Measurements from ENCODE around the gene COX8C. TPM values are rescaled to one million over a fixed set of nuclear protein-coding genes. Genes with fewer than 3 reads are reported as not detected.

Gene COX8C
- total and polyA plus RNA-seq, 9 of the 15 experiments (the other 6 are each of a cell fraction or from before 2014, with no cell fraction given) = not detected

- TF ChIP-seq CTCF (IDR thresholded peaks at IDR 0.05 in 2 of 3, conservative IDR thresholded peaks at IDR 0.05 in 1 of 3; ENCODE audit: insufficient read depth in 2 of 3, low read depth in 1 of 3, low read length in 3 of 3) = peak; percentile 14 to 31 (median 25); a peak in 2 of 6 replicates
- TF ChIP-seq TCF15 (CRISPR knock-in tag; IDR thresholded peaks at IDR 0.05) = no peak
These were observed at the start of gene COX8C (continued) for GRCh38 chr14:93346926-93347721.

GRCh38 chr14:93299416-93299815 is 47.6 kb upstream of the COX8C start:
- H3K9me3 ChIP-seq (replicated peaks; ENCODE audit: control insufficient read depth, insufficient read depth, low read depth, low read length) = no peaks in the 10 kb centered on the region
- intact Hi-C loops (cut with micrococcal nuclease) (no loop called here), in situ Hi-C loops (cut with MboI) (no loop called here)
- no peak overlapping the region for H3K4me2 ChIP-seq (ENCODE audit: insufficient read depth, low read length)
- H4K20me1 ChIP-seq (replicated peaks; ENCODE audit: control insufficient read depth, insufficient read depth, low read length) = no peaks in the 10 kb centered on the region; the same call in 1 of the 2 replicates
- peaks cover 0 to 12% of the 10 kb centered on the region in 2 experiments; a peak in 3 of 5 replicates for H3K4me1 ChIP-seq (replicated peaks in 1 of 2; ENCODE audit: control insufficient read depth in 2 of 2, insufficient read depth in 2 of 2, low read length in 2 of 2)
- H2AFZ ChIP-seq (ENCODE audit: low read depth, low read length) = no peak overlapping the region
- peaks cover 35% of the 10 kb centered on the region for H3K79me2 ChIP-seq (ENCODE audit: control insufficient read depth, insufficient read depth, low read length)
- peaks cover 2% of the 10 kb centered on the region; the same call in 1 of the 3 replicates for H3K36me3 ChIP-seq (ENCODE audit: control insufficient read depth, insufficient read depth, low read length)
- H3K27me3 ChIP-seq (ENCODE audit: control insufficient read depth in 2 of 2, insufficient read depth in 2 of 2, low read length in 2 of 2) = no peaks in the 10 kb centered on the region
- H3K27ac ChIP-seq (ENCODE audit: extremely low read depth, low read depth, low read length) = no peak overlapping the region
- BruUV-seq (replicated peaks) = no TSS peak
- ATAC-seq (0 out of 3 replicates have a peak, but pooled peaks have one; percentile 31), FAIRE-seq (no peak), DNase-seq (ENCODE audit: extremely low read depth in 1 of 4, low spot score in 3 of 4) (no peak)
- H3K4me3 ChIP-seq = no peak overlapping the region
- 49% methylated on average over 3 of the region's 3 CpGs for WGBS (ENCODE audit: insufficient coverage, low coverage, missing lambda C conversion rate)
- no peaks in the 10 kb centered on the region for H3K9me1 ChIP-seq (ENCODE audit: control insufficient read depth, insufficient read depth, low read length)
- no peak overlapping the region for H3K9ac ChIP-seq (ENCODE audit: insufficient read depth in 1 of 2, low read depth in 2 of 2, low read length in 2 of 2)
- TF ChIP-seq CEBPG (CRISPR knock-in tag; IDR thresholded peaks at IDR 0.05) (no peak), CEBPG (tag; conservative IDR thresholded peaks at IDR 0.05 in 1 of 2, IDR thresholded peaks at IDR 0.05 in 1 of 2) (0 out of 4 replicates have a peak, but pooled peaks of 1 of the 2 experiments have one; percentile 22), ZNF592 (IDR thresholded peaks at IDR 0.05) (no peak)
- ChIA-PET POLR2A (no interaction called here), CTCF (ENCODE audit: low intra/inter-chr PET ratio) (interaction anchor here (0.6 kb wide), 1 partner anchor 1308 kb away, joined by 3 read pairs; no protein-coding TSS in a partner anchor)
